Measurements from ENCODE around the gene MCTP2.

DNA sequence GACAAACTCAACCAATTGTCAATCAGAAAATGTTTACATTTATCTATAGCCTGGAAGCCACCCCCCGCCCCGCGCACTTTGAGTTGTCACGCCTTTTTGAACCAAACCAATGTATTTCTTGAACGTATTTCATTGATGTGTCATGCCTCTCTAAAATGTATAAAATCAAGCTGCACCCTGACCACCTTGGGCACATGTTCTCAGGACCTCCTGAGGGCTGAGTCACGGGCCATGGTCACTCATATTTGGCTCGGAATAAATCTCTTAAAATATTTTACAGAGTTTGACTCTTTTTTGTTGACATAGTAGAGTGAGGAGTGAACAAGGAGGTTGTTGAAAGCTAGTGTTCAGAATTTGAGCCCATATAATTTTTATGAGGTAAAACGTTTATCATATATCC is 6.5 kb downstream of the MCTP2 start:
- TF ChIP-seq, protein P1, sequence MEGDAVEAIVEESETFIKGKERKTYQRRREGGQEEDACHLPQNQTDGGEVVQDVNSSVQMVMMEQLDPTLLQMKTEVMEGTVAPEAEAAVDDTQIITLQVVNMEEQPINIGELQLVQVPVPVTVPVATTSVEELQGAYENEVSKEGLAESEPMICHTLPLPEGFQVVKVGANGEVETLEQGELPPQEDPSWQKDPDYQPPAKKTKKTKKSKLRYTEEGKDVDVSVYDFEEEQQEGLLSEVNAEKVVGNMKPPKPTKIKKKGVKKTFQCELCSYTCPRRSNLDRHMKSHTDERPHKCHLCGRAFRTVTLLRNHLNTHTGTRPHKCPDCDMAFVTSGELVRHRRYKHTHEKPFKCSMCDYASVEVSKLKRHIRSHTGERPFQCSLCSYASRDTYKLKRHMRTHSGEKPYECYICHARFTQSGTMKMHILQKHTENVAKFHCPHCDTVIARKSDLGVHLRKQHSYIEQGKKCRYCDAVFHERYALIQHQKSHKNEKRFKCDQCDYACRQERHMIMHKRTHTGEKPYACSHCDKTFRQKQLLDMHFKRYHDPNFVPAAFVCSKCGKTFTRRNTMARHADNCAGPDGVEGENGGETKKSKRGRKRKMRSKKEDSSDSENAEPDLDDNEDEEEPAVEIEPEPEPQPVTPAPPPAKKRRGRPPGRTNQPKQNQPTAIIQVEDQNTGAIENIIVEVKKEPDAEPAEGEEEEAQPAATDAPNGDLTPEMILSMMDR (IDR thresholded peaks at IDR 0.05 in 8 of 11, conservative IDR thresholded peaks at IDR 0.05 in 3 of 11) = no peak
- no peak for TF ChIP-seq POLR2A (IDR thresholded peaks at IDR 0.05)

All from spleen (tissue), 7 donors.